HG03460 (cell line): ENCODE results near the gene VPS33B.

Source experiments
- ATAC-seq: cut with Tn5 transposase; IDR thresholded peaks from one replicate; pipeline ENCODE4 v1.9.1; 2021; ENCODE audit not compliant: unreplicated experiment

VPS33B gene

DNA sequence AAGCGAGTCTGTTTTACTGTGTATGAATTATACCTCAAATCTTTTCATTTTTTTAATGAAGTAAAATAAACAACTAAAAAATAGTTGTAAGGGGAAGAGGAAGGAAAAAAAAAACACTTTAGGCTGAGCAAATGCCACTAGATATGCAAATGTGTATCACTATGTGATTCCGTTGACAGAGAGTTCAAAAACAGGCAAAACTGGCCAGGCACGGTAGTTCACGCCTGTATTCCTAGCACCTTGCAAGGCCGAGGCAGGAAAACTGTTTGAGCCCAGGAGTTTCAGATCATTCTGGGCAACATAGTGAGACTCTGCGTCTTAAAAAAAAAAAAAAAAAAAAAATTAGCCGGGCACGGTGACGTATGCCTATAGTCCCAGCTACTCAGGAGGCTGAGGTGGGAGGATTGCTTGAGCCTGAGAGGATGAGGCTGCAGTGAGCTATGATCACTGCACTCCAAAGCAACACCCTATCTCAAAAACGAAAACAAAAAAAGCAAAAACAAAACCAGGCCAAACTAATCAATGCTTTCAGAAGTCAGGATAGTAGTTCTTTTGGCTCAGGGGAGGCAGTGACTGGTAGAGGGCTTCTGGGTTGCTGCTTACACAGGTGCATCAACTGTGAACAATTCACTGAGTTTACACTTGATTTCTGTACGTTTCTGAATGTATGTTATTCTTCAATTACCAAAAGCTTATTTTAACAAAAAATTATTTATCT, 35.4 kb downstream of the VPS33B start:
- ATAC-seq, result no peak

DNA sequence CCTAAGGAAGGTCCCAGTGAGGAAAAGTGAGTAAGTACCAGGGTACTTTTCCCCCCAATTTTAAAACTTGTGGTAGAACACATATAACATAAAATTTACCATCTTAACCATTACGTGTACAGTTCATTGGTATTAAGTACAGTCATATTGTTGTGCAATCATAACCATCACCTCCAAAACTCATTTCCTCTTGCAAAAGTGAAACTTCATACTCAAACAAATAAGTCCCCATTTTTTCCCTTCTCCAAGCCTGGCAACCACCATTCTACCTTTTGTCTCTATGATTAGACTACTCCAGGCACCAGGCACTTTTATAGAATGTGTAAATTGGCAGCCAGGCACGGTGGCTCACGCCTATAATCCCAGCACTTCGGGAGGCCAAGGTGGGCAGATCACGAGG, 40.3 kb downstream of the VPS33B start:
- ATAC-seq, result peak; percentile 38

DNA sequence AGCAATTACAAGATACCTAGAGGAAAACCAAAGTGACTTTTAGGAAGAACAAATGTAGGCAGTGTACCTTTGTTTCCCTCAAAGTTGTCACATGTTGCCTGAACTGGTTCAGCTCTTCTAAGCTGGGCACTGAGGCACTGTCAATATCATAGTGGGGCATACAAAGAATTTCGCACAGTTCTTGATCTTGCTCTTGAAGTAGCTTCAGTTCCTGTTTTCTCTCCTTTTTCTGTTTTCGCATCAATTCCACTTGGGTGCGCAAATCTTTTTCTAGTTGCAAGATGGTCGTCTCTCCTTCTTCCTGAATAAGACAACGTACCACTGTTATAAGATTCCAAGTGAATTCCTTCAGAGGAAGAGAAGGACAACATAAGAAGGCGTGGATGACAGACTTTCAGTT, 40.7 kb downstream of the VPS33B start:
- ATAC-seq, result peak; percentile 65

DNA sequence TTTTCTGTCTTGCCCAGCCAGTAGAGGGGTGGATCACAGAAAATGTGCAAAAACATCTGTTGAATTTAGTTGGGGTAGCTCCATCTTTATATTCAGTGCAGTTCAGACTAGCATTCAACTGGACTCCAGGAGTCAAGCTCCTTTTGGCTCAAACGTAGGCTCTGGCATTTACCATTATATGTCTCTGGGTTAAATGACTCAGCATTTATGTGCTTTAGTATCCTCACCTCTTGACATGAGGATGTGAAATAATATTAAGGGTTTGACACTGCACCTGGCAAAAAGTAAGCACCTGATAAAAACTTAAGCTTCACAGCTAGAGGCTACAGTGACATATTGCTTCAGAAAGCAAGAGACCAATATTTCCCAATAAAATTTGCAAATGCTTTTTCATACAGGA, 42.8 kb downstream of the VPS33B start:
- ATAC-seq, result no peak

- ATAC-seq, result no peak
Measured at GRCh38 chr15:90974216-90974615, 48.2 kb downstream of the VPS33B start.

- ATAC-seq, result no peak
Measured at GRCh38 chr15:90972133-90972532, 50.3 kb downstream of the VPS33B start.

DNA sequence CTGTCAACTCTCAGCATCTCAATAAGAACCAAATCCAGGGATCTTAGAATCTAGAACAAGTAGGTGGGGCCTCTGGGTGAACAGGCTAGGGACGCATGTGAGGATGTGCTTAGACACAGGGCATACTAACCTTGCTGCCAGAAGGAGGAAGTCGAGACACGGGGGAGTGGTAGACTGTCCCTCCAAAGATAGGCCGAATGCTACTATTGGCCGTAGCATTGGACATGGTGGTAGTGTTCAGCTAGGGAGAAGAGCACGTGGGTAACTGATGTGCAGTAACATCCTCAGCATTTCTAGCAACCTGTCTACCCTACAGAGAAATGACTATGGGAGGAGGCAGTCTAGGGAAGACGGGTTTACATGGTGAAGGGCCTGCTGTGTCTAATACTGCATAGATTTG, 52.1 kb downstream of the VPS33B start:
- no peak for ATAC-seq

DNA sequence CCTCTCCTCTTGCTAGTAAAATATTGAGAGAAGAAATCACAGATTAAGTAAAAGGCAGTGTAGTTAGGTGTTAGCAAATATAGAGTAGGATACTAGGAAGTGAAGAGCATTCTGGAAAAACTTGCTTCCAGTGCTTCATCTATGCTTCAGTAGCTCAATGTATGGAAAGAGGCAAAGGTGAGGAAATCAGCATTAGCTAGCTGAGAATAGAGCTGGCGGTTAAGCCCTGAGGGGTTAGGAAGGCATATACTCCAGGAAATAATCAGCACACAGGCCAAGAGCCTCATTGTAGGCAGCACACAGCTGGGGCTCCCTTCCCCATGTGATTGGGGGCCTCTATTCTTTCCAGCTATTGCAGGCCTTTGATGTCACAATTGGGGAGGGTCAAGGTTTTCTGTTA, 54.0 kb downstream of the VPS33B start:
- ATAC-seq, result no peak

DNA sequence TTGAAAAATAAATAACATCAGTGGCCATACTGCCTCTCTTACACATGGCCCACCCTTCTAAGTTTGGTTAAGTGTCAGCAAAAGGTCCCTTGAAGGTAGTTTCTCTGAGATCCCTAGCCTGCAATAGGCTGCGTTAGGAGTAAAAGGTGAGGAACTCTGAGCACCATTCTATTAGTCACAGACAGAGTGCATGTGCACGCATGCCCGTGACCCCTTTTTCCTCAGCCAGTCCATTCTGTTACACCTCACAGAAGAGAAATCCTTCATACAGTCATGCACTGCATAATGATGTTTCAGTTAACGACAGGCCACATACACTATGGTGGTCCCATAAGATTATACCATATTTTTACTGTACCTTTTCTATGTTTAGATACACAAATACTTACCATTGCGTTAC, 55.2 kb downstream of the VPS33B start:
- ATAC-seq, result no peak

- ATAC-seq, result no peak
Measured at GRCh38 chr15:90966262-90966661, 56.1 kb downstream of the VPS33B start.

DNA sequence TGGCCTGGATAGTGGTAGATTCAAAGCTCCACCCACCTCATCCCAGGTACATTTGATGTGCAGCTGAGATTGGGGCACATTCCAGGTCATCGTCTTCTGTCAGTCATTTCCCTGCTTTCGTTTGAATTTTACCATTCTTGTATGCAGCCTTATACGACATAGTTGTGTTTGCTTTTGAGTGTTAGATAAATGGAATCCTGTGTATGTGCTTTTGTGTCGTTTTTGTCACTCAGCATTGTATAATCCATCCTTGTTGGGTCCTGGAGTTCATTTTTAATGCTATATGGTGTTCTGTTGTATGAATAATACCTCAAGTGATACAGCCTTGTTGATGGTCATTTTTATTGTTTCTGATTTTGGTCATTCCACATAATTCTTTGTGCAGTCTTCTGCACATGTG, 60.4 kb downstream of the VPS33B start:
- no peak for ATAC-seq

DNA sequence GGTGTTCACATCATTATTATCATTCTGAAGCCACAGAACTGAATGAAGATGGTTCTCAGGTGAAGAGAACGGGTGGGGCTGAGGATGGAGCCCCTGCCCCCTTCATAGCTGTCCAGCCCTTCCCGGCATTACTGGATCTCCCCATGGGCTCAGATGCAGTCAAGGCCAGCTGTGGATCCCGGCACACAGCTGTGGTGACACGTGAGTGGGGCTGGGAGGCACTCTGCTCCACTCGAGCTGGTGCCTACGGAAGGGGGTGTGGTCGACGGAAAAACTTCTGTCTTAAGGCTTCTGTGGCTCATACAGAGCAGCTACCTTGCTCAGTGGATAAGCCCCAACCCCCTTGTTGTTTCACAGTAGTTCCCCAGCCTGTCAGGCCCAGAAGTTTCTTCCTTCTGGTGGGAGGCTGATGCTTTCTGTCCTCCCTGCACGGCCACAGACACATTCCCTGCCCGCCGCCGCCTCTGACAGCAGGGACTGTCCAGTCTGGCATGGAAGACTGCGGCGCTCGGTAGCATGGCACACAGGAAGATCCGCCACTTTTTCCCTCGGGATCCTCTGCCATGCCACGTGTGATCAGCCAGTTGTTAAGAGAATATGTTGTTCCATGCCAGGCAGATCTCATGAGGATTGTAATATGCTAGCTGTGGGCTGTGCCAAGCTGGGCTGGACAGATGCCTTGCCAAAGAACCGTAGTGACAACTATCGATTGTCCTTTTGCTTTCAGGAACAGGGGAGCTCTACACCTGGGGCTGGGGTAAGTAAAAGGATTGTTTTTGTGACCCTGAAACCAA, 61.9 kb downstream of the VPS33B start:
- no peak for ATAC-seq

DNA sequence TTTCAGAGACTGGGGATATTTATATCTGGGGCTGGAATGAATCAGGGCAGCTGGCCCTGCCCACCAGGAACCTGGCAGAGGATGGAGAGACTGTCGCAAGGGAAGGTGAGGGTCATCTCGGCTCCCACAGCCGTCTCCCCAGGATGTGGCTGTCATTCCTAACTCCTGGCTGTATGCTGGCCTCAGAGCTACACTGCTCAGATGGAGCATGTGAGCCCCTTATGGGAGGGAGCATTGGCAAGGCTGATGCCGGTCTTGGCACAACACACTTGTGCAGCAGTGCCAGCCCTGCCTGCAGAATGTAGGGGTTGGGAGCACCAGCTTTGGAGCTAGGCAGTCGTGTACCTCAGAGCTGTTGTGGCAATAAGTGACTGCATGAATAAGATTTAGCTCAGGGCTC, 62.5 kb downstream of the VPS33B start:
- ATAC-seq, result no peak

- ATAC-seq, result no peak
Measured at GRCh38 chr15:90959028-90959595, 63.3 kb downstream of the VPS33B start.

DNA sequence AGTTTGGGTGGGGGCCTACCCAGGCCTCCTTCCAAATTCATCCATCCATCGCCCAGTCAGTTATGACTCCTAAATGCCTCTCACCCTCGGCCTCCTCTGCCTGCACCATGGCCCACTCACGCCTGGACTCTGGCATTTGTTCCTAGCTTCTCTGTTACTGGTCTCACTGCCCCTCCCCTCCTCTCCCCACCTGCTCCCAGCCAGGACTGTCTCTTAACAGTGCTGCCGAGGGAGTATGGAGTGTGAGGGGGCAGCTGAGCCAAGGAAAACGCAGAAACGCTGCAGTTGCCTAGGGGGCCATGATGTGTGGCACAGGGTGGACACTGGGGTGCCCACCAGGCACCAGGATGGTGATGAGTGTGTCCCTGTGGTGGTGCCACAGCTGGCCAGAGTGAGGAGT, 64.6 kb downstream of the VPS33B start:
- ATAC-seq, result no peak

DNA sequence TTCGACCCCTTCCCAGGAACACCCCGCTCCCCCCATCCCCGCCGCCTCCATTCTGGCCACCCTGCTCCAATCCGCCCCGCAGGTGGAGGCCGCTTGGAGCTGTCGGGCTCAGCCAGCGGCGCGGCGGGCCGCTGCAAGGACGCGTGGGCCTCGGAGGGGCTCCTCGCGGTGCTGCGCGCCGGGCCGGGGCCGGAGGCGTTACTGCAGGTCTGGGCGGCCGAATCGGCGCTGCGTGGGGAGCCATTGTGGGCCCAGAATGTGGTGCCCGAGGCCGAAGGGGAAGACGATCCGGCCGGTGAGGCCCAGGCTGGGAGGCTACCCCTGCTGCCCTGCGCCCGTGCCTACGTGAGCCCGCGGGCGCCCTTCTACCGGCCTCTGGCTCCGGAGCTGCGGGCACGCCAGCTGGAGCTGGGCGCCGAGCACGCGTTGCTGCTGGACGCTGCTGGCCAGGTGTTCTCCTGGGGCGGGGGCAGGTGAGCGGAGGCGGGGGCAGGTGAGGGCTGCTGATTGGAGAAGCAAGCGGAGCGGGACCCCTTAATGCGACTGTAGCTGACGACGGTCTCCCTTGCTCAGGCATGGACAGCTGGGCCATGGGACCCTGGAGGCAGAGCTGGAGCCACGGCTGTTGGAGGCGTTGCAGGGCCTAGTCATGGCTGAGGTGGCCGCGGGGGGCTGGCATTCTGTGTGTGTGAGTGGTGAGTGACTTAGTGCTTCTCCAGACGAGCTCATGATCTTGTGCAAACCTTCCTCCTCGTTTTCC, 65.2 kb downstream of the VPS33B start:
- no peak for ATAC-seq

DNA sequence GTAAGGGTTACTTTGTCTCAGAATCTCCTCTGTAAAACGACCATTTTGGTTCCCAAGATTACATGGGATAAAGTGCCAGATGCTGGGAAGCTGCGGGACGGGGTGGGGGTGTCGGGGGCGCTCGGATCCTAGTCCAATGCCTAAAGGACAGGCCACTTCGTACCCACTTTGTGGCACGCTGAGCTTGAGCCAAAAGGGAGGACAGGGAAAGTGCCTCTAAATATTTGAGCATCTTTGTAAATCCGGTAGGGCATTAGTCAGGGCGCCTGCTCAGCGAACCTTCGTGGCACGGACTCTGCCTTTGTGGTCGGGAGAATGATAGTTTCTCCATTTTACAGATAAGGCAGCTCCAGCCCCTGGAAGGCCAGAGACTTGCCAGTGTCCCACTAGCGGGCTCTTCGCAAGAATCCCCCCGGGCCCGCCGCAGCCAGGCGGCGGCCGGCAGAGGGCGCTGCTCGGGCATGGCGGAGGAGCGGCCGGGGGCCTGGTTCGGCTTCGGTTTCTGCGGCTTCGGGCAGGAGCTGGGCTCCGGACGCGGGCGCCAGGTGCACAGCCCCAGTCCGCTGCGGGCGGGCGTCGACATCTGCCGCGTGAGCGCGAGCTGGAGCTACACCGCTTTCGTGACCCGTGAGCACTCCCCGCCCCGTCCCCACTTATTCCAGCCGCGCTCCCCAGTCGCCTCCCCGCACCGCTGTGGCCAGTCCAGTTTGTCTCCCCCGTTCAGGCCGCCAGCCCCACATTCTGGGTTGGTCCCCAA, 65.9 kb downstream of the VPS33B start:
- ATAC-seq, result no peak

DNA sequence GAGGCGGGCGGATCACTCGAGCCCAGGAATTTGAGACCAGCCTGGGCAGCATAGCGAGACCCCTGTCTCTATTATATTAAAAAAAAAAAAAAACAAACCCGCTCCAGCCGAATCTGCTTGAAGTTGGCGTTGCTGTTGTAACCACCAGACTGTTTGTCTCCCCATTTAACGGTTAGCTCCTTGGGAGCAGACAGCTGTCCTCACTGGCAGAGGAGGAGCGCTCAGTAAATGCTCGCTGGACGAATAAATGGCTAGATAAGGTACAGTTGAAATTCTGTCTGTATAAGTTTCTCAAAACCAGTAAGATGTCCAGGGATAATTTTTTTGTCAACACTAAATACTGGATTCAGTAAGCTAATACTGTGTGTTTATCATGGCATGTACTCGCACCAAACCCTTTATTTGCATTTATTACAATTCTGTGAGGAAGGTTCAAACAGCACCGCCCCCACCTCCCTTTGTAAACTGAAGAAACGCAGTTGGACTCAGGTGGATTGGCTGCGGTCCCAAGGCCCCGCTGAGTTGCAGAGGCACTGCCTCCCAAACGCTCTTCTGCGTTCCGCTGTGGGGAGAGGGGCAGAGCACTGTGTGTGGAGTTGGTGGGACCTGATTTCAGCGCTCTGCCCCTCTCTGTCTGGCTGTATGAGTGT, 66.6 kb downstream of the VPS33B start:
- ATAC-seq, result no peak

DNA sequence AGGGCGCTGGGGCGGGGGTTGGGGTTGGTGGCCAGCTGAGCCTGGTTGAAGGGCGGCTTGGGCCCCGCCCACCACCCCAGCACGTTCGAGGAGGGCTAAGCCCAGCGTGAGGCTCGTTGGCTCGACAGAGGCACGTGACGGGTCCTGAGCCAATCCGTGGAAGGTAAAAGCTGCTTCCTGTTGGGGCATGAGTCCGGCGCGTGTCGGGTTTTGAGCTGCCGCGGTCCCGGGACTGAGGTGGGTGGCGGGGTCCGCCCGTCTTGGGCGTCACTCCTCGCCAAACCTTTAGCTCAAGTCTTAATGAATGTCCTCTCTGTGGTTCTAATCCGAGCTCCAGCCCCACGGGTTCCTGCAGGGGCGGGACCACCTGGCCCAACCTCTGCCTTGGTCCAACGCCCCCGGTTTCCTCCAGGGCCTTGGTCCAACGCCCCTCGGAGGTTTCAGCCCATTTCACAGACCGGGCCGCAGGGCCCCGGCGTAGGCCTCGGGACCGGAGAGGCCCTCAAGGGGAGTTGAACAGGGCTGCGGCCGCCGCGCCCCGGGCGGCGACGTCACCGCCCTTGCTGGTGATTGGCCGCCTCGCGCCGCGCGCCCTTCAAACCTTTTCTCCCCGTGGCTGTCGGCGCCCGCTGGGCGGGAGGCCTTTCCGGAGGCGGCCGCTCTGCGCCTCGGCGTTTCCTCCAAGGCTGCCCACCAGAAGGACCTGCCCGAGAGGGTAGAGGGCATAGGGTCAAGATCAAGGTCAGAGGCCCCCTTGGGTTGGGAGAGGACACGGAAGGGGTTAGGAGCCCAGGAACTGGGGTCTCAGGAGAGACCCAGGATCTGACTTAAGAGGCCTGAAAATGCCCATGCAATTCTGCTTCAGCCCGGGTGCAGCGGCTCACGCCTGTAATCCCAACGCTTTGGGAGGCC, 67.4 kb downstream of the VPS33B start, which contains the start of gene RCCD1:
RCCD1 (plus strand) TSS at position 173 of the 912 bp plus-strand sequence. CDS start 1,851 bp downstream, outside the sequence.
- peak; percentile 93 for ATAC-seq
